H1 (cell line): ENCODE measurements around the gene GGT5.

Experiments
- CREB1 ChIP-seq: IDR thresholded peaks from 2 replicates; pipeline ENCODE4 v1.6.1; 2012; ENCODE audit warnings: inconsistent platforms
- SIN3A ChIP-seq, 2 experiments: IDR thresholded peaks in 1 of 2; conservative IDR thresholded peaks in 1 of 2; 2 replicates each; pipeline ENCODE4 v1.6.1; 2011 to 2012; ENCODE audit warnings: low read length in 2 of 2, improper control_type of control experiment in 1 of 2, low read depth in 1 of 2, mild to moderate bottlenecking in 1 of 2

DNA sequence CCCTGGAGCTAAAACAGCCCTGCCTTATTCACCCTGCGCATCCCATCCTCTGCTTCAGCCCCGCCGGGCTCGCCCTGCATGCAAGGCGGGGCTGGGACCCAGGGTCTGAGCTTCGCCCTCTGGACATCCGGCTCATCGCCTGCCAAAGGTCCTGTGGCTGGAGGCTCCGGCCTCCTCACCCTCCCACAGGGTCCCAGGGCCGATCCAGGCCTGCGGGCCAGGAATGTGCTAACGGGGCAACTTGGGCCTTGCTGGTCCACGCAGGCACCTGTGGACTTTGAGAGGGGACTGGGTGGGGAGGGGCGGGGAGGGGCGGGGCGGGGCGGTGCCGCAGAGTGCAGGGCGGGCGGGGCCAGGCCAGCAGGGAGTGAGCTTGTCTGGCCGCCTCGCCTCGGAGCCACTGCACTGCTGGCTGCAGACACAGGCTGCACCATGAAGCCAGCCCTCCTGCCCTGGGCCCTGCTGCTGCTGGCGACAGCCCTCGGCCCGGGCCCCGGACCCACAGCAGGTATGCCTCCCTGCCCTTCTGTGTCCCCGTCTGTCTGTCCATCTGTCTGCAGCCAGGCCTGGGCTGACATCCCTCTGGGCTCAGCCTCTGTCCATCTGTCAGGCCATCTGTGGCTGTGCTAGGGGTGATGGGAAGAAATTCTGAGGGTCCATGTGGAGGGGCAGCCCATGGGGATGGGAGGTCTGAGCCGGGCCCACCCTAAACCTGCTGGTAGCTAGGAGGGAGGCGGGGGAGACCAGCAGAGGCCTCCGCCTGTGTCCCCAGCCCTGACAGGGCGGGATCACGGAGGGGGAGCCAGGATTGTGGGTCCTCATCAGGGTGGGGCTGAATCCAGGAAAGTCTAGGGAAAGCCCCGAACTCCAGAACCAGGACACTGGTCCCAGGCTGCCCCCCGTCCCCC, 63.5 kb downstream of the GGT5 start, which contains the start of gene SUSD2:
- TF ChIP-seq SIN3A (conservative IDR thresholded peaks at IDR 0.05 in 1 of 2, IDR thresholded peaks at IDR 0.05 in 1 of 2; ENCODE audit: low read depth in 1 of 2, low read length in 2 of 2), result no peak
- no peak for TF ChIP-seq CREB1
